Brain pericyte (primary cell): ENCODE data around the gene RFFL.

Experiments used
- DNase-seq: peaks from one replicate; pipeline ENCODE4 v3.0.0-alpha.2; 2012; ENCODE audit warnings: low read depth, low spot score

The RFFL gene

GRCh38 chr17:34974794-34975785 is 88.4 kb downstream of the RFFL start:
- DNase-seq, result no peak

- DNase-seq, result no peak
Observed at GRCh38 chr17:34974179-34974578, 89.3 kb downstream of the RFFL start.

DNA sequence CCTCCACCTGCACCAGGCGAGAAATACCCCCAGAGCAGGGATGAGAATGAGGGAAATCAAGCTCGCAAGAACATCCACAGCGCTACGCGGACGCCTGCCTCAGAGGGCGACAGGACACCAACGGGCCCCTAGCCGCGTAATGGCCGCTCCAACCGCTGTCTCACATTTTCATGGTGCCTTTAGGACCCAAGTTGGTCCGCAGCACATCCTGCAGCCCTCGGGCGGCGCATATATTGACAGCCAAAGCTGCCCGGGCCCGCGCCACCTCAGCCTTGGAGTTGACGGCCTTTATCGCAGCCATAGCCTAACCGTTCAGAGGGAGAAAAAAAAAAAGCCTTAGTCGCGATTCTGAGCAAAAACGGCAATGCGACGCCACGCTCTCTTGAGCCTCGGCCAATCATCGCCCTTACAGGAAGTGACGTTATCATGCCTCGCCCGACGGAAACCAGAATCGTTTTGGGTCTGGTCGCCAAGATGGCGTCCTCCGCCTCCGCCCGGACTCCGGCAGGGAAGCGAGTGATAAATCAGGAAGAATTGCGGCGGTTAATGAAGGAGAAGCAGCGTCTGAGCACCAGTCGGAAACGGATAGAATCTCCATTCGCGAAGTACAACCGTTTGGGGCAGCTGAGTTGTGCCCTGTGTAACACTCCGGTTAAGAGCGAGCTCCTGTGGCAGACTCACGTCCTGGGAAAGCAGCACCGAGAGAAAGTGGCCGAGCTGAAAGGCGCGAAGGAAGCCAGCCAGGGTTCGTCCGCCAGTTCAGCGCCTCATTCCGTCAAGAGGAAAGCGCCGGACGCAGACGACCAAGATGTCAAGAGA is 102.2 kb downstream of the RFFL start, which contains the start of the genes CCT6B and ZNF830:
TSS of gene CCT6B (minus strand) at position 368 of the 819 bp plus-strand sequence. CDS start at position 301, 67 bp downstream.
TSS of gene ZNF830 (plus strand) at position 448 of the 819 bp plus-strand sequence. CDS start at position 475, 27 bp downstream.
- DNase-seq, result peak; percentile 83

- DNase-seq, result no peak
Observed at GRCh38 chr17:34958438-34958837, 105.1 kb downstream of the RFFL start.
